Measurements from ENCODE around the gene BCKDK.
A peak's percentile ranks its signal among the peaks of the same experiment; 100 is the strongest.
"Not testable (repeated sequence)": the region's sequence is repeated elsewhere in the genome, so short reads cannot be mapped to it uniquely, and the experiment has no call there.

BCKDK gene

DNA sequence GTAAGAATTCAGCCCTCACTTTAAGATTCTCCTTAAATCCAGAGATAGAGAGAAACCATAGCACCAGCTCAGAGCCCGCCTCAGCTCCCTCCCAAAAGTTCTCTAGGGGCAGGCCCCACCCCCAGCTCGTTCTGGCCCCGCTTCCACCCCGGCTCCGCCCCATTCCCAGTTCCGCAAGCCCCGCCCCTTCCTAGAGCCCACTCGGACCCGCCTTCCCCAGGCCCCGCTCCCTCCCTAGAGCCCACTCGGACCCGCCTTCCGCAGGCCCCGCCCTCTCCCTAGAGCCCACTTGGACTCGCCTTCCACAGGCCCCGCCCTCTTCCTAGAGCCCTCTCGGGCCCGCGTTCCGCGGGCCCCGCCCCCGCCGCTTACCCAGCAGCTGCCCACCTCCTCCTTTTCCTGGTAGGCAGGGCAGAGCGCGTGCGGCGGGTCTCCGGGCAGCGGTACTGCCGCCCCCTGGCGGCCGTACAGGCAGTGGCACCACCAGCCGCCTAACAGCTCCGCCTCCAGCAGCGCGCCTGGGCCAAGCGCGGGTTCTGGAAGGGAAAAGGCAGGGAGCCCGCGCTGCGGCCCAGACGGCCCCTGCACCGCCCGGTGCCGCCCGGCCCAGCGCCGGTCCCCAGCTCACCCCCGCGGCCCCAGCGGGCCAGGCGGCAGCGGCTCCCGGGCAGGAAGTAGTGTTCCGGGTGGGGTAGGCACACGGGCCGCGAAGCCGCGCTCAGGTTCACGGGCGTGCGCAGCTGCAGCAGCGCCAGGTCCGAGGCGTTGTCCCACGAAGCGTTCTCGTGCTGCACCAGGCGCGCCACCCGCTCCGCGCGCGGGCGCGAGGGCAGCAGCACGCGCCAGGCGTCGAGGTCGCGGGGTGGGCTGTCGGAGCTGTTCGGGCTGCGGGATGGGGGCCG, 34.2 kb downstream of the BCKDK start:
- DNase-seq (ENCODE audit: low read depth in 2 of 2): peak; percentile 91 to 93

DNA sequence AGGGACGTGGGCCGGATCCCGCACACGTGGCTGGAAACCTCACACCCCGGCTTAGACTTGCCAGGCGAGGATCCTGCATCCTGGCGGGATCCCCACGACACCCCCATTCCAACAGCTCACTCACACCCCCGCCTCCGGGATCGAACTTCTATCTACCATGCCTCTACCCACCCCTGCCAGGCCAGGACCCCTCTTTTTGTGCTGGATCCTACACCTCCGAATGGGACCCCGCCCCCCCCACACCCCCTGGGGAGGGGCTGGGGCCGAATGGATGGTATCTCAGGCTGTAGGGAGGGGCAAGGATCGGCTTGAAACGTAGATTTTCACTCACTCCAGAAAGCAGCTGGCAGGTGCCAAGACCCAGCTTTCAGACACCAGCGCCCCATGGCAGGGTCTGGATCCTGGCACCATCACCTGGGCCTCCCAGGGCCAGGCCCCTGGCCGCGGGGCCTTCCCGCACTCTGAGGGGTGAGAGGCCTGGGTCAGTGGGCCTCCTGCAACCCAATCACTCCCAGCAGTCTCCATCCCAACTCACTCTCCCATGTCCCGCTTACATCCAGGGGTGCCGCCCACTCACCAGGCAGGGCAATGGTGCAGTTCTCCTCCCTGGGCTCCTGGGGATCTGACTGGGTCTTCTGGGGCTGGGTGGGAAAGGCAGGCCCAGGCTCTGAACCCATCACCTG, 35.0 kb downstream of the BCKDK start:
- DNase-seq (ENCODE audit: low read depth in 2 of 2): no peak

DNA sequence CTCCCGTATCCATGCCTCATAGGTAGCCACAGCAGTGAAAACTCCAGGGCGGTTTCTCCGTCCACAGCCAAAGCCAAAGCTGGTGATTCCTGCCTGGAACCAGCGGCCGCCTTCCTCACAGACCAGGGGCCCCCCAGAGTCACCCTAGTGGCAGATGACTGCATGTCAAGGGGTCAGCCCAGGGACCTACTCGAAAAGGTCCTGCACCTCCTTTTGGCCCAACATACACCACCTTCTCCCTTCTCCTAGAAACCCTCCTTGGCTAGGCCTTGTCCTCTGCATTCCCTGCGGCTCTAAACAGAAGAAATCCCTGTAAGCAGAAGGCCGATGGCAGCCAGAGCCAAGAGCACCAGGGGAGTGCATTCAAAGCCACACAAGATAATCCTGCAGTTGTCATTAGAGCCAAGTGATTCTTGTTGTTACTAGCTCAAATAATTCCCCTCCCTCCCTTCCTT, 35.5 kb downstream of the BCKDK start:
- DNase-seq (ENCODE audit: low read depth in 2 of 2): no peak

DNA sequence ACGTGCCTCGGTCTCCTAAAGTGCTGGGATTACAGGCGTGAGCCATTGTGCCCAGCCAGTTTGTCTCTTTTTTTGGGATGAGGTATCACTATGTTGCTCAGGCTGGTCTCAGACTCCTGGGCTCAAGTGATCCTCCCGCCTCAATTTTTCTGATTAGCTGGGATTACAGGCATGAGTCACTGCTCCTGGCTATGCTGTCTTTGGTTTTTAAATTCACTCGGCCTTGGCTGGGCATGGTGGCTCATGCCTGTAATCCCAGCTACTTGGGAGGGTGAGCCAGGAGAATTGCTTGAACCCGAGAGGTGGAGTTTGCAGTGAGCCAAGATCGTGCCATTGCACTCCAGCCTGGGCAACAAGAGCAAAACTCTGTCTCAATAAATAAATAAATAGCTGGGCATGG, 36.2 kb downstream of the BCKDK start:
- DNase-seq (ENCODE audit: low read depth in 2 of 2): not testable (repeated sequence)

DNA sequence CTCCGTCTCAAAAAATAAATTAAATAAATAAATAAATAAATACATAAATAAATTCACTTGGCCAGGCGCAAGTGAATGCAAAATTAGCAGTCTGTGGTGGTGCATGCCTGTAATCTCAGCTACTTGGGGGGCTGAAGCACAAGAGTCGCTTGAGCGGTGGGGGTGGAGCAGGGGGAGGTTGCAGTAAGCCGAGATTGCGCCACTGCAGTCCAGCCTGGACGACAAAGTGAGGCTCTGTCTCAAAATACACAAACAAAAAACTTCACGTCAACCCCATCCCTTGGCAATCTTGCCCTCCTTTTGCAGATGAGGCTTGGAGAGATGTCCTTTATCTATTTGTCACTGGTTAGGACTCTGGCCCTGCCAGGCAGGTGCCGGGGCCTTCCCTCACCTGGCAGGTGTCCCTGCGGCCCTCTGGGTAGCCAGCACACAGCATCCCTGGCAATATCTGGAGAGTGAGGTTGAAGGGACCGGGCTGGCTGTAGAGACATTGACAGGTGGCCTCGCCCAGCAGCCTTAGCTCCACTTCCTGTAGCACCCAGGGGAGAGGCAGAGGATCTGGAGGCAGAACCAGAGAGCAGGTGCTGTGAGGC, 37.3 kb downstream of the BCKDK start:
- no peak for DNase-seq (ENCODE audit: low read depth in 2 of 2)

DNA sequence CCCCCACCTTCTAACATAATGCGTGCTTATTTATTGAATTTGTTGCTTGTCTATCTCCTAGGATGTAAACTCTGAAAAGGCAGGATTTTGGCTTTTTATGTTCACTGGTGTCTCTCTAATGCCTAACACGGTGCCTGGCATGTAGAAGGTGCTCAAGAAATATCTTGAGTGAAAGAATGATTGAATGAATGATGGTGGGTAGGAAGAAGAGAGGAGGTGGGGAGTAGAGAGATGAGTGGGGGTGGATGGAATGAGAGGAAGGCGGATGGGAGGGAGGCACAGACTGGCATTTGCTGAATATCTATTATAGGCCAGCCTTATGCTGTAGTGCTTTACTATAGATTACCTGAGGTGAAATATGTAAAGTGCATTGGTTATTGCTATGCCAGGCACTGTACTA, 39.4 kb downstream of the BCKDK start:
- DNase-seq (ENCODE audit: low read depth in 2 of 2): no peak

DNA sequence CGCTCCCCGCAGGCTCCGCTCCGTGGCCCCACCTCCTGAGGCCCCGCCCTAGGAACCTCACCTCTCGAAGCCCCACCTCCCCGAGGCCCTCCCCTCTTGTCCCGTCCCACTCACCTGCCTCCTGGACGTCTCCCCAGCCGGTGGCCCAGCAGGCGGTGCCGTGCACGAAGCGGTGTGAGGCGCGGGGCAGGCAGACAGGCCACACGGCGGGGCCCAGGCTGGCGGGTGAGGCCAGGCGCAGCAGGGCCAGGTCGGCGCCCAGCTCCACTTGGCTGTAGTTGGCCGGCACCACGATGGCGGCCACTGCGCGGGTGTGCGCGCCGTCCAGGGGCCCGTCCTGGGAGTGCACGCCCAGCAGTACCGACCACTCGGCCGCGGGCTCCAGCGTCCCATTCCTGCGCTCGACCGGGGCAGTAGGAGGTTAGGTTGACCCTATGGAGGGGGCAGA, 40.1 kb downstream of the BCKDK start:
- DNase-seq (ENCODE audit: low read depth in 2 of 2): no peak

DNA sequence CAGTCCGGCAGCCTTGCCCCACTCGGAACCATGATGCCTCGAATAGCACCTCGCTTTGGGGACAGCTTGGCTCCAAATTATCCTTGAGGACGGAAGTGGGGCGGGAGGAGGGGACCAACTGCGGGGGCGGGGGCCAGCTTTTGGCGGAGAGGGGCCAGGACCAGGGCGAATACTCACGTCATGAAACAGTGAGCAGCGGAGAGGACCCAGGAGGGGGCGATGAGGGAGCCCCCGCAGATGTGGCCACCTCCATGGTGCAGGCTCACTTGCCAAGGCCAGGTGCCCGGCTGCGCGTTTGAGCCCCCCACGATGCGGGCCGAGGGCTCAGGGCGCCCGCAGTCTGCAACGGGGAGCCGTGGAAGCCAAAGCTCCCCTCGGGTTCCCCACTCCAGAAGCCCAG, 40.7 kb downstream of the BCKDK start:
- DNase-seq (ENCODE audit: low read depth in 2 of 2): no peak

DNA sequence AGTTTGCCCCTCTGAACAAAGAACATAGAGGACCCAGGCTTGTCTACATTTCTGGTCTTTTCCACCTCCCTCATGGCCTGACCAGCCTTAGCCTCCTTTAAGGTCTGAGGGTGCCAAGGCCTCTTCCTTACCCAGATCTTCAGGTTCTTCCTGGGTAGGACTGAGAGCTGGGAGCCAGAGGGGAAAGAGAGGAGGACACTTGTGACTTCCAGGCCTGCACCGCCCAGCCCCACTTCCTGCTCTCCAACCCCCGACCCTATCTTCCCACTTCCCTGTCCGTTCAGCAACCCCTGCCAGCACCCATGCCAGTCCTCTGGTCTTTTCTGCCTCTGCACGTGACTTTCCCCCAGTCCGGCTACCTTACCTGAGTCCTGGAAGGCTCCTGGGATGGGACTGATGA, 41.1 kb downstream of the BCKDK start:
- DNase-seq (ENCODE audit: low read depth in 2 of 2): no peak

DNA sequence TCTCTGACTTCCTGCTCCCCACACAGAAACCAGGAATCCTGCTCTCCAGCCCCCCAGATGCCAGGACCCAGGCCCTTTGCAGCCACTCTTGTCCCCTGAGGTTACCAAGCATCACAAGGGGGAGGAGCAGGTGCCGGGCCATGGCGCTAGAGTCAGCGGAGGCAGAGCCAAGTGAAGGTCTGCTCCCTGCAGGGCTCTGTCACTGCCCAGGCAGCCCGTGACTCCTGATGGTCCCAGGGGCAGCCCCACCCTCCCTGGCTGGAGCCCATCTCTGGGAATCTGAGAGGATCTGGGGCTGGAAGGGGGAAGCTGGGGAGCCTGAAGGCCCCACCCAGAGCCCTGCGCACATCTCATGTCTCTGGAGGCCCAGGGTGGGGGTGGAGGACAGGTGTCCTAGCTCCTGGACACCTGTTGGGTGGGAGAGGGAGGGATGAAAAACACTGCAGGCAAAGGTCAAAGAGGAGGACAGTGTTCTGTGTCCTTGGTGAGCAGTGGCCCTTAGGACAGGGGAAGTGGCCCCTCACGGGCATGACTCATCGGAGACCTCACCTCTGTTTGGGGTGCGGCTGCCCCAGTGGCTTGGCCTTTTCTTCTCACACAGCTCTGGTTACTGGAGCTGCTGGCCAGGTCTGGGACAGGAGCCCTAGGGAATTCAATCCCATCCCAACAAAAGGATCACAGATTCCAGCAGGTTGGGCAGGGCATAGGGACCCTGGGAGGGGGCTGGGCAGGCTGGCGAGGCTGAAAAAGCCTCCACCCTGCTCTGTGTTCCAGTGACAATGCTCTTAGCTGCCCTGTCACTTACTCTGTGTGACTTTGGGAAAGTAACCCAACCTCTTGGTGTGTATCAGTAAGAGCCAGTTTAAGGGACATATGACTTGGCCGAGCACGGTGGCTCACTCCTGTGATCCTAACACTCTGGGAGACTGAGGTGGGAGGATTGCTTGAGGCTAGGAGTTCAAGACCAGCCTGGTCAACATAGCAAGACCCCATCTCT, 42.0 kb downstream of the BCKDK start, which contains the start of gene PRSS36:
PRSS36 (minus strand) TSS at position 173 of the 997 bp plus-strand sequence; CDS start at position 142, 31 bp downstream.
- DNase-seq (ENCODE audit: low read depth in 2 of 2): no peak

DNA sequence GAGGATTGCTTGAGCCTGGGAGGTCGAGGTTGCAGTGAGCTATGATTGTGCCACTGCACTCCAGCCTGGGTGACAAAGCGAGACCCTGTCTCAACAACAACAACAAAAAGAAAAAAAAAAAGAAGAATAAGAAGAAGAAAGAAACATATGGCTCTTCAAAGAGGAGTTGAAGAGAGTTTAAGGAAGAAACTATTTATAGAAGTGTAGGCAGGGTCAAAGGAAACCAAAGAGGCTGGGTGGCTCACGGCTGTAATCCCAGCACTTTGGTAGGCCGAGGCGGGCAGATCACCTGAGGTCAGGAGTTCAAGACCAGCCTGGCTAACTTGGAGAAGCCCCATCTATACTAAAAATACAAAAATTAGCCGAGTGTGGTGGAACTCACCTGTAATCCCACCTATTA, 42.8 kb downstream of the BCKDK start:
- DNase-seq (ENCODE audit: low read depth in 2 of 2): not testable (repeated sequence)

DNA sequence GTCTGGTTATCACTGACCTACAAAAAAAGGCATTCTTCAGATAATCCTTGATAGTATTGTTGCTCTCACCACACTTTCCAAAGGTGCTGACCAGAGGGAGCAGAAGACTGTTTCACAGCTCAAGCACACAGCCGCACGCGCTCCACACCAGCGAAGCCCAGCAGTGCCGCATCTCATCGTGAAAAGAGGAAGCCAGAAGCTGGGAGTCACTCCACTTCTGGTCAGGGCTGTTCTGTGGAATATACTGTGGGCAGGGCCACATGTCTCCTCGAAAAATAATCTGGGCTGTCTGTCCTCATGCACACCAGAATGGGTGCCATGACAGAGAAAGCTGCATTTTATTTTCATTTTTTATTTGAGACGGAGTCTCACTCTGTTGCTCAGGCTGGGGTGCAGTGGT, 49.0 kb downstream of the BCKDK start:
- DNase-seq (ENCODE audit: low read depth in 2 of 2): no peak
